Caco-2 (cell line): ENCODE data around the gene DHX15. TPM values are rescaled to one million over a fixed set of nuclear protein-coding genes. Genes with fewer than 3 reads are reported as not detected.

Experiments
- Bru-seq: library from RNA; stranded (reverse); fragments of 400-500 nt; gene quantifications from one replicate; lab custom pipeline; 2021; lab: Mats Ljungman, UMichigan
- BruChase-seq, 2 experiments: library from RNA; stranded (reverse); fragments of 400-500 nt; gene quantifications; one replicate each; lab custom pipeline; 2021; lab: Mats Ljungman, UMichigan
- BruUV-seq: library from RNA; stranded (reverse); fragments of 400-500 nt; replicated peaks from 2 replicates; lab custom pipeline; 2021; lab: Mats Ljungman, UMichigan
- CTCF ChIA-PET: fragments of 300-600 bp; sonication (Branson Sonifier 250); formaldehyde crosslinking; loops from one replicate; lab custom pipeline; 2022; ENCODE audit warnings: antibody characterized with exemption; lab: Charles Lee
- POLR2A ChIA-PET: fragments of 300-600 bp; sonication (Branson Sonifier 250); formaldehyde crosslinking; loops from one replicate; lab custom pipeline; 2022; ENCODE audit warnings: antibody characterized with exemption; lab: Charles Lee
- DNase-seq, 2 experiments: peaks; one replicate each; pipeline versions ENCODE4 v3.0.0 to v3.0.0-alpha.2; 2020 to 2022
- H3K27me3 ChIP-seq: replicated peaks from 2 replicates; pipeline ENCODE4 v1.6.0; 2011; ENCODE audit warnings: low read length; ENCODE audit not compliant: control insufficient read depth, insufficient read depth
- H3K36me3 ChIP-seq: 2 replicates; pipeline ENCODE4 v1.5.1; 2011; ENCODE audit warnings: low read length; ENCODE audit not compliant: control insufficient read depth, insufficient read depth
- H3K4me1 ChIP-seq: fragments of 250-450 bp; sonication (Bioruptor Pico); 2 replicates; pipeline ENCODE4 v1.5.1; 2020; ENCODE audit warnings: mild to moderate bottlenecking
- H3K4me3 ChIP-seq: 2 replicates; pipeline ENCODE4 v1.5.1; 2011; ENCODE audit warnings: low read depth, mild to moderate bottlenecking, control low read depth, low read length
- H3K9me3 ChIP-seq: fragments of 250-450 bp; sonication (Bioruptor Pico); 2 replicates; pipeline ENCODE4 v1.5.1; 2020; ENCODE audit warnings: mild to moderate bottlenecking, moderate library complexity
- H3K27ac Mint-ChIP-seq: one replicate; pipeline ENCODE4 v1.8.0; 2022; ENCODE audit warnings: mixed read lengths; ENCODE audit not compliant: unreplicated experiment
- H3K27me3 Mint-ChIP-seq: one replicate; pipeline ENCODE4 v1.8.0; 2022; ENCODE audit warnings: mixed read lengths; ENCODE audit not compliant: insufficient read depth, unreplicated experiment
- H3K36me3 Mint-ChIP-seq: one replicate; pipeline ENCODE4 v1.8.0; 2022; ENCODE audit warnings: mild to moderate bottlenecking, mixed read lengths; ENCODE audit not compliant: insufficient read depth, unreplicated experiment
- H3K4me1 Mint-ChIP-seq: one replicate; pipeline ENCODE4 v1.8.0; 2022; ENCODE audit warnings: low read depth, mixed read lengths; ENCODE audit not compliant: unreplicated experiment
- H3K4me3 Mint-ChIP-seq: one replicate; pipeline ENCODE4 v1.8.0; 2022; ENCODE audit warnings: mild to moderate bottlenecking, moderate library complexity, mixed read lengths; ENCODE audit not compliant: unreplicated experiment
- H3K9me3 Mint-ChIP-seq: one replicate; pipeline ENCODE4 v1.8.0; 2022; ENCODE audit warnings: mixed read lengths; ENCODE audit not compliant: unreplicated experiment
- CTCF ChIP-seq, 2 experiments: fragments of 200-600 bp in 1 of 2; IDR thresholded peaks; 1 replicate in 1 of 2; 2 replicates in 1 of 2; pipeline versions ENCODE4 v1.5.1 to v1.8.0; 2011 to 2022; ENCODE audit warnings: antibody characterized with exemption in 1 of 2, control low read depth in 1 of 2, inconsistent platforms in 1 of 2, low read depth in 1 of 2, low read length in 1 of 2, mild to moderate bottlenecking in 1 of 2, moderate library complexity in 1 of 2; ENCODE audit not compliant: insufficient read depth in 1 of 2, severe bottlenecking in 1 of 2, unreplicated experiment in 1 of 2
- intact Hi-C: fragments of 100-400 bp; cut with micrococcal nuclease; formaldehyde crosslinking; loops from one replicate; pipeline ENCODE4 v1.10.0; 2022; ENCODE audit not compliant: unreplicated experiment
- long read RNA-seq: library from polyadenylated mRNA; stranded (forward); transcript quantifications from one replicate; pipeline ENCODE4 v2.0.0, GENCODE V29; 2022
- total RNA-seq: library from RNA; stranded (reverse); gene quantifications from 2 replicates; pipeline ENCODE4 v1.2.3, GENCODE V29; 2022

Gene DHX15
- total RNA-seq (154 and 155 TPM in 2 replicates), Bru-seq, nascent RNA (percentile 98 among the genes with signal in this experiment), BruChase-seq, experiment 1, labeled RNA remaining after a 2-hour chase (percentile 97 among the genes with signal in this experiment), BruChase-seq, experiment 2, labeled RNA remaining after a 6-hour chase (percentile 95 among the genes with signal in this experiment)
- long read RNA-seq, transcript DHX15-201 (14 exons, 2,994 nt) = major isoform, 111 of 170 reads
- long read RNA-seq, partial matches to known transcripts = 30 of 170 reads
- long read RNA-seq, other reads (novel, unspliced or antisense) = 25 of 170 reads

- H3K36me3 Mint-ChIP-seq = peaks cover 56% of the 10 kb centered on the region
- H3K27me3 Mint-ChIP-seq = no peaks in the 10 kb centered on the region
- peaks cover 7% of the 10 kb centered on the region for H3K4me1 Mint-ChIP-seq
- Histone ChIP-seq H3K9me3 (no peaks in the 10 kb centered on the region), H3K4me1 (peaks cover 18% of the 10 kb centered on the region), H3K4me3 (peak within 1 kb of the TSS; percentile 74), H3K36me3 (no peaks in the 10 kb centered on the region; the same call in 1 of the 2 replicates), H3K27me3 (no peaks in the 10 kb centered on the region)
- CTCF ChIA-PET = interaction anchor here (0.5 to 1.0 kb wide), 4 partner anchors 10 to 227 kb away, joined by 3 to 5 read pairs (median 4); no protein-coding TSS in a partner anchor
- DNase-seq = peak; percentile 93 to 95
- POLR2A ChIA-PET = interaction anchor here (0.6 to 1.2 kb wide), 12 partner anchors 8 to 179 kb away, joined by 3 to 19 read pairs (median 4); no protein-coding TSS in a partner anchor
- no peak for TF ChIP-seq CTCF (IDR thresholded peaks at IDR 0.05; ENCODE audit: insufficient read depth in 1 of 2, low read depth in 1 of 2, low read length in 1 of 2, severe bottlenecking in 1 of 2, unreplicated experiment in 1 of 2)
- intact Hi-C loops = loop anchor here (1.0 to 10.0 kb wide), 7 partner anchors 10 to 210 kb away; partner anchors contain the start of gene SOD3
- H3K9me3 Mint-ChIP-seq = no peaks in the 10 kb centered on the region
- peak within 1 kb of the TSS; percentile 97 for H3K27ac Mint-ChIP-seq
- H3K4me3 Mint-ChIP-seq = peak within 1 kb of the TSS; percentile 96
- BruUV-seq = no TSS peak
These were observed at the start of gene DHX15 for GRCh38 chr4:24584211-24584850. TSS of gene DHX15 (minus strand) at chr4:24584554. CDS start at chr4:24584393, 161 bp downstream.

- POLR2A ChIA-PET = no interaction called here
- no peaks in the 10 kb centered on the region for H3K27me3 Mint-ChIP-seq
- intact Hi-C loops = loop anchor here (2.0 kb wide), 1 partner anchor 33 kb away; no protein-coding TSS in a partner anchor
These were observed 47.7 kb upstream of the DHX15 start for GRCh38 chr4:24632011-24632410.

More at GRCh38 chr4:24632011-24632410, 47.7 kb upstream of the DHX15 start:
- BruUV-seq = no TSS peak
- H3K4me3 Mint-ChIP-seq = no peak overlapping the region
- H3K27ac Mint-ChIP-seq = no peak overlapping the region
- Histone ChIP-seq H3K9me3 (no peaks in the 10 kb centered on the region), H3K36me3 (no peaks in the 10 kb centered on the region), H3K27me3 (no peaks in the 10 kb centered on the region), H3K4me3 (no peak overlapping the region), H3K4me1 (peaks cover 7% of the 10 kb centered on the region)
- peak in 1 of 2 experiments; percentile 34 for DNase-seq
- H3K4me1 Mint-ChIP-seq = no peaks in the 10 kb centered on the region
- no peak for TF ChIP-seq CTCF (IDR thresholded peaks at IDR 0.05; ENCODE audit: insufficient read depth in 1 of 2, low read depth in 1 of 2, low read length in 1 of 2, severe bottlenecking in 1 of 2, unreplicated experiment in 1 of 2)
- H3K9me3 Mint-ChIP-seq = no peaks in the 10 kb centered on the region
- H3K36me3 Mint-ChIP-seq = no peaks in the 10 kb centered on the region
- CTCF ChIA-PET = no interaction called here
